ENCODE measurements around the gene SUCNR1. TPM values are rescaled to one million over a fixed set of nuclear protein-coding genes. Genes with fewer than 3 reads are reported as not detected.

SUCNR1 gene
- polyA plus RNA-seq, 1 donor: 0.69 TPM

DNA sequence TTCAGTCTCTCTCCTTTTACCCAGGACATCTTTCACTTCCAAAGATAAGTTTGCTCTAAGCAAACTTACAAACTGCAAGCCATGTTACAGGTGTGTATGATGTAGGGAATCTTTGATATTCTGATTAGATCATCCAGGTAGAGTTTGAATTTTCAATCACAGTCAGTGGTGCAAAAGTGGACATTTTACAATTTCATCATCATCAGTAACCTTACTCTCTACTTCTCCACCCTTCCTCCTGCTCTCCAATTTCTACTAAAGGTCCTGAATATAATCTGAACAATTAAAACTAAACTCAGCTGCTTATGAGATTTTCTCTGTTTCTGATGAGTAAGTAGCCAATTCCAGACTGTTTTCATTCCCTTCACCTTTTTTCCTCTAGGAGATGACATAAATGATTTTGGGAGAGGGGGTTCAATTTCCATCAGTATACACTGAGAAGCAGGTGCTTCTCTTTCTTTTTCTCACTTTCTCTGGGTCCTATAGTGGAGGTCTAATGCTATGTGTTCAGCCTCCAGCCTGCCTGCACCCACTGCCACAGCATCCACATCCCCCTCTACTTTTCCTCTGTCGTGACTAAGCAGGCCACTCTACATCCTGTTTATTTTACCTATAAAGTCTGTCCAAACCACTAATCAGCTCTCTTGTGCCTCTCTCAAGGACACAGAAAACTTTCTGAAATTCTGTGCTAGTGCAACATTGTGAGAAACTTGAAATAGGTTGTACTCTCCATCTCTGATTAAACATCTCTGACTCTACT is 27.6 kb downstream of the SUCNR1 start:
- no peak overlapping the region for H3K27ac ChIP-seq (ENCODE audit: low read length)

DNA sequence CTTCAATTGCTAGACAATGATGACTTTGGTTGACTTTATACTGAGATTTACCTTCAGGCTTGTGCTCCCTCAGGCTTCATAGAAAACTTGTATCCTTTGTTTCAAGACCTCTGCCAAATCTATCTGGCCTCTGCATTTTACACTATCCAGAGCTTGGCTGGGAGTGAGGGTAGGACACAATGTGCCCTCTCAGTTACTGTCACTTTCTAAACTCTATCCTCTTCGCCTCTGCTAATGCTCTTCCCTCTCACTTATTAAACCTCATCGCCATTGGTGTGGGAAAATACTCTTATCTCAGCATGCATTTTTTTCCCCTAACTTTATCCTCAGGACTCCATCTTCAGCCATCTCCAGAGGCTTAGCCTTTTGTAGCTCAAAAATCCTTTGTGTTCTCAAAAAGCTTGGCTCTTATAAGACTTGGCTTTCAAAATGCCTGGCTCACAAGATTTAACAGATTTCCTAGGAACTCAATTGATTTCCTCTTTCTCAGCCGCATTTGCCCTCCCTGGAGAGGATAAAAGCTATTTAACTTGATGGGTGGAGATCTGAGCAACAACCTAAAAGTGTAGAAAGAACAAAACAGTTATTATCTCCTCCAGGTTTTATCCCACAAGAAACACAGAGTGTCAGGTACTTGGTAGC is 28.3 kb downstream of the SUCNR1 start:
- no peak overlapping the region for H3K27ac ChIP-seq (ENCODE audit: low read length)
- no peaks in the 10 kb centered on the region for H3K36me3 ChIP-seq (ENCODE audit: control insufficient read depth, insufficient read depth, low read length)
- no peaks in the 10 kb centered on the region for H3K9me3 ChIP-seq (ENCODE audit: control insufficient read depth, low read depth, low read length)
- DNase-seq: no peak
- 0% methylated on average over 1 of the region's 3 CpGs for WGBS (ENCODE audit: insufficient coverage, low lambda C conversion rate)
- no peak overlapping the region for H3K4me3 ChIP-seq (ENCODE audit: low read length)
- peaks cover 3% of the 10 kb centered on the region for H3K4me1 ChIP-seq (ENCODE audit: control insufficient read depth, insufficient read depth, low read length)
- H3K27me3 ChIP-seq (ENCODE audit: control insufficient read depth, insufficient read depth, low read length): no peaks in the 10 kb centered on the region

More for the DNA sequence above, 27.6 kb downstream of the SUCNR1 start:
- WGBS (ENCODE audit: insufficient coverage, low lambda C conversion rate): 80% methylated on average over 1 of the region's 1 CpG
- DNase-seq: no peak
- H3K4me3 ChIP-seq (ENCODE audit: low read length): no peak overlapping the region
- peaks cover 3% of the 10 kb centered on the region for H3K4me1 ChIP-seq (ENCODE audit: control insufficient read depth, insufficient read depth, low read length)
- H3K36me3 ChIP-seq (ENCODE audit: control insufficient read depth, insufficient read depth, low read length): no peaks in the 10 kb centered on the region
- no peaks in the 10 kb centered on the region for H3K27me3 ChIP-seq (ENCODE audit: control insufficient read depth, insufficient read depth, low read length)
- no peaks in the 10 kb centered on the region for H3K9me3 ChIP-seq (ENCODE audit: control insufficient read depth, low read depth, low read length)

DNA sequence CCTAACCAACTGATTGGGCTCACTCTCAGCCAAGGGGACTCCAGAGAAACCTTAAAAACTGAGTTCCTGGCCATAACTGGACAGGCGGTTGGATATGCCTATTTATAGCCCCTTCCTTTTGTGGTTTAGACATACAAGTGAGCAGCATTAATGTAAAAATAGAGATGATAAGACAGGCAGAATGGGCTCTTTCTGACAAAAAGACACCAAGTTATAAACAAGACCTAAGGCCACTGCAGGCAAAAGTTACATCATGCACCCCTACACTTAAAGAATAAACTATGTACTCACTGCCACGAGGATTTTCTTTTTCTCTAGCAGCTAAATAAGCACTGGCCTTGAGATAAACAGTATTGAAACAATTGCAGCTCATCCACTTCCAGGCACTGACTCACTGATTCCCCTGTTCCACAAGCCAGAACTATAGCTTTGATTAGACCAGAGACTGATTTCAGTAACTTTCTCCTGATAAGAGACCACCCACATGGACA is 30.1 kb downstream of the SUCNR1 start:
- Histone ChIP-seq H3K9me3 (ENCODE audit: control insufficient read depth, low read depth, low read length) (no peaks in the 10 kb centered on the region), H3K4me1 (ENCODE audit: control insufficient read depth, insufficient read depth, low read length) (no peaks in the 10 kb centered on the region), H3K27ac (ENCODE audit: low read length) (no peak overlapping the region), H3K4me3 (ENCODE audit: low read length) (no peak overlapping the region), H3K36me3 (ENCODE audit: control insufficient read depth, insufficient read depth, low read length) (no peaks in the 10 kb centered on the region), H3K27me3 (ENCODE audit: control insufficient read depth, insufficient read depth, low read length) (no peaks in the 10 kb centered on the region)
- WGBS (ENCODE audit: insufficient coverage, low lambda C conversion rate): no CpG with 5 or more reads among the region's 2 CpGs
- DNase-seq: no peak

DNA sequence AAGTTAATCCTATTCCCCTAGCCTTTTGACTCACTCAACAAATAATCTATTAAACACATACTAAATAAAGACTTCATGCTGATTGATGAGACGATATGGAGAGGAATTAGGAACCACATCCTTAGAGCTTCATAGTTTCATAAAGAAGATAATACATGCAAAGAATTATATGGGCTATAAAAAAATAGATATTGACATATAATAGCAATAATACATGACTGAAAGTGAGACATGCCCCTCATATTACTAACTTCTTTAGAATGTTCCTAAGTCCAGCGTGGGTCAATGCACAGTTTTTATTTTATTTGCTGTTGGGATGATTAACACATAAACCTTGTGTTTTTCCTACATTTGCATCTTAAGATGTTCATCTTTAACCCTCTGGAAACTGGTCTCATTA is 32.2 kb downstream of the SUCNR1 start:
- Histone ChIP-seq H3K9me3 (ENCODE audit: control insufficient read depth, low read depth, low read length) (no peaks in the 10 kb centered on the region), H3K36me3 (ENCODE audit: control insufficient read depth, insufficient read depth, low read length) (no peaks in the 10 kb centered on the region), H3K4me3 (ENCODE audit: low read length) (no peak overlapping the region), H3K4me1 (ENCODE audit: control insufficient read depth, insufficient read depth, low read length) (no peaks in the 10 kb centered on the region), H3K27ac (ENCODE audit: low read length) (no peak overlapping the region), H3K27me3 (ENCODE audit: control insufficient read depth, insufficient read depth, low read length) (no peaks in the 10 kb centered on the region)
- 92% methylated on average over 2 of the region's 2 CpGs for WGBS (ENCODE audit: insufficient coverage, low lambda C conversion rate)
- no peak for DNase-seq

DNA sequence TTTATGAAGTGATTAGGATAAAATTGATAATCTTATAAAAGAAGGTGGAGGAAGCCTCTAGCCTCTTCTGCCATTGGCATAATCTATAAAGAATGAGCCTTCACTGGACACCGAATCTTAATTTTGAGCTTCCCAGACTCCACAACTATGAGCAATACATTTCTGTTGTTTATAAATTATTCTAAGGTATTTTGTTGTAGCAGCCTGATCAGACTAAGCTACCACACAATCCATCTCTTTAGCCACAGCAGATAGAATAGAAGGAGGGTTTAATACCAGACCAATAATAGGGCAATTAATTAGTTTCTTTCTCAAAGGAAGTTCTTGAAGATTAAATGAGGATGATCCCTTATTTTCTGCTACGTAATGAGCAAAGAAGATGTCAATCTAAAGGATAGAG is 33.3 kb downstream of the SUCNR1 start:
- 100% methylated on average over 1 of the region's 2 CpGs for WGBS (ENCODE audit: insufficient coverage, low lambda C conversion rate)
- no peaks in the 10 kb centered on the region for H3K9me3 ChIP-seq (ENCODE audit: control insufficient read depth, low read depth, low read length)
- H3K36me3 ChIP-seq (ENCODE audit: control insufficient read depth, insufficient read depth, low read length): no peaks in the 10 kb centered on the region
- no peak overlapping the region for H3K4me3 ChIP-seq (ENCODE audit: low read length)
- no peaks in the 10 kb centered on the region for H3K4me1 ChIP-seq (ENCODE audit: control insufficient read depth, insufficient read depth, low read length)
- no peak for DNase-seq
- no peak overlapping the region for H3K27ac ChIP-seq (ENCODE audit: low read length)
- H3K27me3 ChIP-seq (ENCODE audit: control insufficient read depth, insufficient read depth, low read length): no peaks in the 10 kb centered on the region

DNA sequence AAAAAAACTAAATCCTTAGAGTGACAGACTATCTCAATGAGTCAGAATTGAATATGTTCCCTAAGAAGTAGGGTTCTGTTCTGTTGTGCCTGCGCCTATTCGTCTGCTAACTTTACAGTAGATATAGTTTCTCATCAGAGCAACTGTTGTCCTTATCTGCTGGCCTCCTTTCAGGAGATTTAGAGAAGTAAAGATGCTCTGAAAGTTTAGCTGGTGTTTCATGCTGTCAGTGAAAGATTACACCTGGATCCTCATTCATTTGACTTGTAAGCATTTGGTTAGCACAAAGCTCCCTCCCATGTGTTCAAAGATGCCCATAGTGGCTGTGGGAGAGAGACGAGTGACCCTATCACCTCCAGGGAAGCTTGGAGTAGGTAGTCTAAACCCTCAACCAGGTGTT is 35.0 kb downstream of the SUCNR1 start:
- no CpG with 5 or more reads among the region's 3 CpGs for WGBS (ENCODE audit: insufficient coverage, low lambda C conversion rate)
- Histone ChIP-seq H3K4me1 (ENCODE audit: control insufficient read depth, insufficient read depth, low read length) (no peaks in the 10 kb centered on the region), H3K4me3 (ENCODE audit: low read length) (no peak overlapping the region), H3K9me3 (ENCODE audit: control insufficient read depth, low read depth, low read length) (no peaks in the 10 kb centered on the region), H3K27ac (ENCODE audit: low read length) (no peak overlapping the region), H3K27me3 (ENCODE audit: control insufficient read depth, insufficient read depth, low read length) (no peaks in the 10 kb centered on the region), H3K36me3 (ENCODE audit: control insufficient read depth, insufficient read depth, low read length) (no peaks in the 10 kb centered on the region)
- DNase-seq: no peak

DNA sequence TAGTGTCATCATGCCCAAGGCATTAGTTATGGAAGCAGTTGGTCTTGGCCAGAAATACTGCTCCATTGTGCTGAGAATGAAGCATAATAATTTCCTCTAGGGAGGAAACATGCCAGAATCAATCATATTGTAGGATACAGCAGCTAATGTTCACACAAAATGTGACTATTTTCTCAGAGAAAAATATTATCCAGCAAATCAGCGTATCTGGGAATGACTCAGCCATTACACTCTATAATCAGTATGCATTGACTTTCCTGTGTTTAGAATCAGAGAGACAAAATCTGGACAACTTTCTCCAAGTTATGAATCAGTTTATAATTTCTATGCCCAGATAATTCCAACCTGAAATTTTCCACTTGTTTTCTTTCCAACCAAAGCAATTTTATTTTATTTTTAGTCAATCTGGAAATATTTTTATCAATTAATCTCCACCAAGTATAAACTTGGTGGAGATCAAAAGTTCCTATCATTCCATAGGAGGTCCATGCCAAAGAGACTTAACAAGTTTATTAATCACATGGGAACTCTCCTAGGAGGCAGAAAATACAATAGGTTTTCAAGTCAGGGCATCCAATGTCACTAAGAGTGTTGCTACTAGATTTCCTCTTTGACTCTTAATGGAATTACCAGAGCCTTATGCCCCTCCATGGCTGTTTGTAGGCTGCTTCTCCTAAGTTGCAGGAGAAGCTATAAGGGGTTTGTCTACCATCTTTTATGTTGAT is 36.4 kb downstream of the SUCNR1 start:
- WGBS (ENCODE audit: insufficient coverage, low lambda C conversion rate): 0% methylated on average over 1 of the region's 1 CpG
- no peaks in the 10 kb centered on the region for H3K9me3 ChIP-seq (ENCODE audit: control insufficient read depth, low read depth, low read length)
- no peak for DNase-seq

DNA sequence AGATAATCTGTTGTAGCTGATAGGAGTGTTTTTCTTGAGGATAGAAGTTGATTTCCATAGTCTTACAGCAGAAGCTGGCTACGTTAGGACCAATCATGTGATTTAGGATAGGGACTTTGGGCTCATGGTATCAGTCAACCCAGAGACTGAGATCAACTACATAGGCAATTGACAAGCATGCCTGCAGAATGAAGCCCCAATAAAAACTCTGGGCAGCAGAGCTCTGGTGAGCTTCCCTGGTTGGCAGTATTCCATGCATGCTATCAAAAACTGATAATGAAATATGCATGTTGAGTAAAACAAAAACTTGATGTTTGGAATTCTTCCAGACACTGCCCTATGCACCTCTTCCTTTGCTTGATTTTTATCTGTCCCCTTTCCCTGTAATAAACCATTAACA is 38.0 kb downstream of the SUCNR1 start:
- Histone ChIP-seq H3K4me1 (ENCODE audit: control insufficient read depth, insufficient read depth, low read length) (no peaks in the 10 kb centered on the region), H3K27ac (ENCODE audit: low read length) (no peak overlapping the region), H3K27me3 (ENCODE audit: control insufficient read depth, insufficient read depth, low read length) (no peaks in the 10 kb centered on the region), H3K36me3 (ENCODE audit: control insufficient read depth, insufficient read depth, low read length) (no peaks in the 10 kb centered on the region), H3K9me3 (ENCODE audit: control insufficient read depth, low read depth, low read length) (no peaks in the 10 kb centered on the region), H3K4me3 (ENCODE audit: low read length) (no peak overlapping the region)
- WGBS (ENCODE audit: insufficient coverage, low lambda C conversion rate): no CpG with 5 or more reads among the region's 1 CpG
- no peak for DNase-seq

More for the DNA sequence above, 36.4 kb downstream of the SUCNR1 start:
- Histone ChIP-seq H3K27ac (ENCODE audit: low read length) (no peak overlapping the region), H3K36me3 (ENCODE audit: control insufficient read depth, insufficient read depth, low read length) (no peaks in the 10 kb centered on the region), H3K4me3 (ENCODE audit: low read length) (no peak overlapping the region), H3K4me1 (ENCODE audit: control insufficient read depth, insufficient read depth, low read length) (no peaks in the 10 kb centered on the region), H3K27me3 (ENCODE audit: control insufficient read depth, insufficient read depth, low read length) (no peaks in the 10 kb centered on the region)

DNA sequence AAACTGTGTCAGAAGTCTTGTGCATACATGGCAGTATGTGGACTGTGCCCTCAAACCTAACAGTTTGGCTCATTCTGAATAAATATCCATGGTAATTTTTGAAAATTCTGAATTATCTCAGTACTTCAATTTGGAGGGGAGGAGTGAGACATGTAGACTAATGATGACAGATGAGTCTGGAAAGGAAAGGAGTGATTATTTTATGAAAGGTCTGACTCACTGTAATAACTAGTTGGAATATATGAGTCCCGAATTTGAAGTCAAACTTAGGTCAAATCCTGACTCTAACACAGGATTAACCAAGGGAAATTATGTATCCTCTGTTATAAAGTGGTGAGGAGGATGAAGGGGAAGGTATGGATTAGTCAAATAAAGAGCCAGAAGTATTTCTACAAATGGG is 38.6 kb downstream of the SUCNR1 start:
- Histone ChIP-seq H3K27me3 (ENCODE audit: control insufficient read depth, insufficient read depth, low read length) (no peaks in the 10 kb centered on the region), H3K9me3 (ENCODE audit: control insufficient read depth, low read depth, low read length) (no peaks in the 10 kb centered on the region), H3K4me1 (ENCODE audit: control insufficient read depth, insufficient read depth, low read length) (no peaks in the 10 kb centered on the region), H3K4me3 (ENCODE audit: low read length) (no peak overlapping the region), H3K36me3 (ENCODE audit: control insufficient read depth, insufficient read depth, low read length) (no peaks in the 10 kb centered on the region), H3K27ac (ENCODE audit: low read length) (no peak overlapping the region)
- DNase-seq: no peak
- WGBS (ENCODE audit: insufficient coverage, low lambda C conversion rate): 100% methylated on average over 1 of the region's 1 CpG

DNA sequence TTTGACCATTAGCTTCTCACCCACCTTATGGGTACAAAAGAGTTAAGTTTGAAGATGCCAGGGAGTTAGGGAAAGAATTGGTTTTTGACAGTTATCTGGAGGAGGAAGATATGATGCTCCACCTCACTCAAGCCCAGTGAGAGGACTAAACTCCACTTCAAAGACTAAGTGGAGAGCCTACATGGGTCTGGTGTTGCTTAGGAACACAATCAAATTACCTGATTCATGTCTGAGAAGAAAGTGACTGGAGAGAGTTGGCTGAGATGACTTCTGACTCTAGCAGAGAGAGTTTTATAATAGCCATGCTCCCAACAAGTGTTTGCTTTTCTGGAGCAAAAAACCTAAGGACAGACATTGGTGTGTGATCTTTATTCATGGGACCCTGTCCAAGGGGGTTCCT is 43.3 kb downstream of the SUCNR1 start:
- Histone ChIP-seq H3K9me3 (ENCODE audit: control insufficient read depth, low read depth, low read length) (no peaks in the 10 kb centered on the region), H3K4me1 (ENCODE audit: control insufficient read depth, insufficient read depth, low read length) (no peaks in the 10 kb centered on the region), H3K27ac (ENCODE audit: low read length) (no peak overlapping the region), H3K4me3 (ENCODE audit: low read length) (no peak overlapping the region), H3K27me3 (ENCODE audit: control insufficient read depth, insufficient read depth, low read length) (no peaks in the 10 kb centered on the region), H3K36me3 (ENCODE audit: control insufficient read depth, insufficient read depth, low read length) (no peaks in the 10 kb centered on the region)
- DNase-seq: no peak
